Measurements from ENCODE around the gene PPIG.

GRCh38 chr2:169673921-169674320 is 89.8 kb downstream of the PPIG start:
- no peak for TF ChIP-seq CTCF (IDR thresholded peaks at IDR 0.05)
- no peak for TF ChIP-seq EZH2 (IDR thresholded peaks at IDR 0.05)
- TF ChIP-seq EZH2phosphoT487 (IDR thresholded peaks at IDR 0.05), result no peak
